Ascending aorta (tissue), 2 donors: Measurements from ENCODE around the gene EIF3I. TPM values are rescaled to one million over a fixed set of nuclear protein-coding genes. Genes with fewer than 3 reads are reported as not detected.

Source experiments
- DNase-seq, 2 donors: peaks; one replicate each; pipeline ENCODE4 v3.0.0-alpha.2; 2019; ENCODE audit warnings: low spot score in 2 of 2
- H3K27ac ChIP-seq, 2 donors: fragments of 200-600 bp; sonication (generic); one replicate each; pipeline ENCODE4 v1.5.1; 2016 to 2017; ENCODE audit warnings: mild to moderate bottlenecking in 1 of 2
- H3K27me3 ChIP-seq: fragments of 200-600 bp; sonication (generic); one replicate; pipeline ENCODE4 v1.5.1; 2017
- H3K36me3 ChIP-seq, 2 donors: fragments of 200-600 bp; sonication (generic); one replicate each; pipeline ENCODE4 v1.5.1; 2016
- H3K4me1 ChIP-seq, 2 donors: fragments of 200-600 bp; sonication (generic); one replicate each; pipeline ENCODE4 v1.5.1; 2016 to 2017; ENCODE audit warnings: mild to moderate bottlenecking in 1 of 2
- H3K4me3 ChIP-seq, 2 donors: fragments of 200-600 bp; sonication (generic); one replicate each; pipeline ENCODE4 v1.5.1; 2016 to 2017; ENCODE audit warnings: mild to moderate bottlenecking in 1 of 2
- H3K9me3 ChIP-seq, 2 donors: fragments of 200-600 bp; sonication (generic); one replicate each; pipeline ENCODE4 v1.5.1; 2016
- intact Hi-C: fragments of 100-400 bp; cut with DNase I; formaldehyde crosslinking; loops from one replicate; pipeline ENCODE4 v1.15.1; 2023
- total RNA-seq: library from RNA; depleted of rRNA; stranded (reverse); fragments of >200 nt; gene quantifications from one replicate; pipeline ENCODE4 v1.1.0, GENCODE V29; 2016
- TF ChIP-seq, protein P1 (sequence below), 3 experiments: fragments of 200-600 bp in 2 of 3; fragments of 450-650 bp in 1 of 3; sonication (generic) in 2 of 3; IDR thresholded peaks; one replicate each; pipeline ENCODE4 v1.5.1; 2016 to 2019; ENCODE audit warnings: antibody characterized with exemption in 3 of 3, mild to moderate bottlenecking in 1 of 3, moderate library complexity in 1 of 3

EIF3I gene
- total RNA-seq, 1 donor from 2014 or later: 234 TPM

DNA sequence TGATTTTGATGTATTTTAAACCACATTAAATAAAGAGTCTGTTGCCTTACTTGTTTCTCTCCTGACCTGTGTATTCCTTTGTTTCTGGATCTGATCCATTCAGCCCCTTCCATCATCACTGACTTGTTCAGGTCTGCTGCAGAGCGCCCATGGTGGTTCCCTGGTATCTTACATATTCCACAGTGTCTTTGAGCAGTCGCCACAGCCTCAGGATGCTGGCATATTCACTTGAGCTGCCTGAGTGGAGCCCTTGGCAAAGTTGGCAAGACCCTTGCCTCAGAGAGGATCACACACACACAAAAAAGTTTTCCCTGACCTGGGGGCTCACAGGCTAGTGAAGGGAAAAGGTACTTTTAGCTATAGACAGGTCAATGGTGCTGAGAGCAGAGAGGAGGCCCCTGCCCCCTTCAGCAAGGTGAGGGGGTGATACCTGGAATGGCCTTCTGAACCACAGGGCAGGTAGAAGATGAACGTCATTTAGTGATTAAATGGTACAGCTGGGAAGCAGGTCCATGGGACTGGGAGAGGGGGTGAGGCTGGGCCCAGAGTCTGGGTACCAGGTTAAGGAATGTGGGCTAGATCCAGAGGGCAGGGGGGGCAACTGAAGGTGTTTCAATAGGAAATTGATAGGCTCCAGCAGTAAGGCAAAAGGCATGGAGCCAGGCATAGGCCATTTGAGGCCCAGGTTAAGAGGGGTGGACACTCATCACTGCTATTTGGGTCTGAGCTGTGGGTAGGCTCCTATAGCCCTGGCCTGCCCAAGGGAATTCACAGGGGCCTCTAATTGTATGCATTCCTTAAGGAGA, 23.8 kb upstream of the EIF3I start:
- Histone ChIP-seq H3K4me1 (peaks cover 7 to 18% of the 10 kb centered on the region in 2 donors), H3K4me3 (no peak overlapping the region), H3K9me3 (no peaks in the 10 kb centered on the region), H3K36me3 (peaks cover 35 to 51% of the 10 kb centered on the region in 2 donors), H3K27me3 (no peaks in the 10 kb centered on the region), H3K27ac (no peak overlapping the region)
- TF ChIP-seq, protein P1, sequence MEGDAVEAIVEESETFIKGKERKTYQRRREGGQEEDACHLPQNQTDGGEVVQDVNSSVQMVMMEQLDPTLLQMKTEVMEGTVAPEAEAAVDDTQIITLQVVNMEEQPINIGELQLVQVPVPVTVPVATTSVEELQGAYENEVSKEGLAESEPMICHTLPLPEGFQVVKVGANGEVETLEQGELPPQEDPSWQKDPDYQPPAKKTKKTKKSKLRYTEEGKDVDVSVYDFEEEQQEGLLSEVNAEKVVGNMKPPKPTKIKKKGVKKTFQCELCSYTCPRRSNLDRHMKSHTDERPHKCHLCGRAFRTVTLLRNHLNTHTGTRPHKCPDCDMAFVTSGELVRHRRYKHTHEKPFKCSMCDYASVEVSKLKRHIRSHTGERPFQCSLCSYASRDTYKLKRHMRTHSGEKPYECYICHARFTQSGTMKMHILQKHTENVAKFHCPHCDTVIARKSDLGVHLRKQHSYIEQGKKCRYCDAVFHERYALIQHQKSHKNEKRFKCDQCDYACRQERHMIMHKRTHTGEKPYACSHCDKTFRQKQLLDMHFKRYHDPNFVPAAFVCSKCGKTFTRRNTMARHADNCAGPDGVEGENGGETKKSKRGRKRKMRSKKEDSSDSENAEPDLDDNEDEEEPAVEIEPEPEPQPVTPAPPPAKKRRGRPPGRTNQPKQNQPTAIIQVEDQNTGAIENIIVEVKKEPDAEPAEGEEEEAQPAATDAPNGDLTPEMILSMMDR (IDR thresholded peaks at IDR 0.05): no peak
- intact Hi-C loops: no loop called here
- DNase-seq: no peak

DNA sequence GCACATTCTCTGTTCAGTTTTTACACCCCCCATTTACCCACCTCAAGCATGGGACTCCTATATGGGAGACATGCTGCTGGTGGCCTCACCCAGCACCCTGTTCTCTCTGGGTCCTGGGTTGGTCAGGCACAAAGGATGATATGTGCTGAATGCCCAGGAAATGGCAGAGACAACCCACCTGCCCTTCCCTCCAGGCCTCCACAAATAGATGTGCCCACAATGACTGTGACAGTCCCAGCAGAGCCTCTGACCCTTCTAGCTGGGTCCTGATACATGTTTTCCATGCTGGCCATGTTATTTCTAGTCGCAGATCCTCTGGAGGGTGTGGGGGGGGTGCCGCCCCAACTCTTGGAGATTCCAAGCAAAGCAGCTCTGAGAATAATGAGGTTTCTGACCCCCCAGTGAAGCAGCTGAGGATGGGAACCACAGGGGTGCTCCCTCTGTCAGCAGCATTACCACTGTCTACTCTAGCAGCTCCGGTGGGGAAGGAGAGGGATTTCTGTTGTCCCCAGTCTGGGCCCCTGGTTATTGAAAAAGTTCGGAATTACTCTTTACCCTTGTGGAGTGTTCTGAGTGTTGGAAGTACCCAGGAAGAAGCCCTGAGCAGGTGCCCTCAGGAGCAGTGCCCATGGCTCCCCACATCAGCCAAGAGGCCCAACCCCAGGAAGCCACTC, 23.0 kb upstream of the EIF3I start:
- TF ChIP-seq, protein P1 (IDR thresholded peaks at IDR 0.05): no peak
- H3K27ac ChIP-seq: peak overlapping the region; percentile 66 to 68
- H3K9me3 ChIP-seq: no peaks in the 10 kb centered on the region
- intact Hi-C loops: no loop called here
- H3K27me3 ChIP-seq: no peaks in the 10 kb centered on the region
- H3K4me1 ChIP-seq: peaks cover 7 to 18% of the 10 kb centered on the region in 2 donors
- no peak for DNase-seq
- peaks cover 27 to 44% of the 10 kb centered on the region in 2 donors for H3K36me3 ChIP-seq
- H3K4me3 ChIP-seq: no peak overlapping the region

DNA sequence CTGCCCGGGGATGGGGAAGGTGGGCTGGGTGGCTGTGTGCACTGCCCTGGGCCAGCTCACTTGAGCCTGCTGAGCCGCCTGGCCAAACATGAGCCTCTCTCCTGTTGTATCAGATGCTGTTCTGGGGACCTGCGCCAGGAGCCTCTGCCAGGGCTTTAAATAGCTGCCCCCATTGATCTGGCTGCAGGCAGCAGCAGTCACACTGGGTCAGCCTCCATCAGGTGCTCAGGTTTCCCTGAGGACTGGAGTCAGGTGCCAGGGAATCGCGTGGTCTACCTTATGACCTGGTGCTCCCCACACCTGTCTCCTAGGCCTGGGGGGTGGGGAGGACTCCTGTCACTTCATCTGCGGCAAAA, 22.5 kb upstream of the EIF3I start:
- DNase-seq: peak in 1 of 2 donors; percentile 74
- H3K4me1 ChIP-seq: peaks cover 7 to 18% of the 10 kb centered on the region in 2 donors
- intact Hi-C loops: loop anchor here (1.0 to 5.0 kb wide), 2 partner anchors 19 to 93 kb away; partner anchors contain the start of gene HDAC1
- H3K36me3 ChIP-seq: peaks cover 22 to 39% of the 10 kb centered on the region in 2 donors
- peak overlapping the region; percentile 66 to 68 for H3K27ac ChIP-seq
- peak overlapping the region; percentile 73 to 74 for H3K4me3 ChIP-seq
- H3K9me3 ChIP-seq: no peaks in the 10 kb centered on the region
- TF ChIP-seq, protein P1 (IDR thresholded peaks at IDR 0.05): no peak
- H3K27me3 ChIP-seq: no peaks in the 10 kb centered on the region

DNA sequence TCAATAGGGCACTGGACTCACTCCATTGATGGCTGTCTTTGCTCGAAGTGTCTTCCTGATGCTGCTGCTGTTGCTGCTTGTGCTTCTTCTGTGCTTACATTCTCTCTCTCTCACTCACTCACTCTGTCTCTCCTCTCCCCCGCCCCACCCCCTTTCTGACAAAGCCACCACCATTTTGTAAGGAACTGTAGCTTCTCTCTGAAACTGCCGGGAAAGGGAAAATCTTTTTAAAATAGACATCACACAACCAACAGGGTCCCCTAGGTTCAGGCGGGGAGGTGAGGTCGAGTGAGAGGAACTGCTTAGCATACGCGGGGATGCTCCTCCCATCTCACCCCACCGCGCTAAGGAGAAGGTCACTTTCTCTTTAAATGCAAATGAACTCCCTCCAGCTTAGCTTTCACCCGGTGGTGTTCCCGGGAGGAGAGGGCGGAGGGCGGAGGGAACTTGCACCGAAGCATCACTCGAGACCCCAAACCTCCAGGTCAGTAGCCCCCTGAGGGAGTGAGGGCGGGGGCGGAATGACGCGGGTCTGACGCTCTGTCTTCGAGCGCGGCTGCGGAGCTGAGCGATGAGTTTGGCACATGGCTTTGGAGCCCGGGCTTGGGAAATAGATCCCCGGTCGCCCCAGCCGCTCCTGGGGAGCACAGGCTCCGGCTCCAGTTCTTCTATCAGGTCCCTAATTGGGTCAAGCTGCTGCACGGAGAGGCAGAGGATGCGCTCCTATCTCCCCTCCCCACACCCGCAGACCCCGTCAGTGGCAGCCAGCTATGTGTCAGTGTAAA, 21.8 kb upstream of the EIF3I start, which contains the start of gene CCDC28B:
Gene CCDC28B (plus strand): TSS at position 370 of the 785 bp plus-strand sequence. CDS start 1,341 bp downstream, outside the sequence.
- TF ChIP-seq, protein P1 (IDR thresholded peaks at IDR 0.05): no peak
- DNase-seq: peak in 1 of 2 donors; percentile 82
- Histone ChIP-seq H3K9me3 (no peaks in the 10 kb centered on the region), H3K4me3 (peak within 1 kb of the TSS; percentile 73 to 74), H3K36me3 (peaks cover 15 to 32% of the 10 kb centered on the region in 2 donors), H3K27ac (peak within 1 kb of the TSS; percentile 66 to 68), H3K27me3 (no peaks in the 10 kb centered on the region), H3K4me1 (peaks cover 7 to 21% of the 10 kb centered on the region in 2 donors)
- intact Hi-C loops: loop anchor here (1.0 to 5.0 kb wide), 2 partner anchors 20 to 92 kb away; partner anchors contain the start of gene HDAC1
